ENCODE data around the gene SYF2.
A peak's percentile ranks its signal among the peaks of the same experiment; 100 is the strongest.
"Not testable (repeated sequence)": the region's sequence is repeated elsewhere in the genome, so short reads cannot be mapped to it uniquely, and the experiment has no call there.

The SYF2 gene

DNA sequence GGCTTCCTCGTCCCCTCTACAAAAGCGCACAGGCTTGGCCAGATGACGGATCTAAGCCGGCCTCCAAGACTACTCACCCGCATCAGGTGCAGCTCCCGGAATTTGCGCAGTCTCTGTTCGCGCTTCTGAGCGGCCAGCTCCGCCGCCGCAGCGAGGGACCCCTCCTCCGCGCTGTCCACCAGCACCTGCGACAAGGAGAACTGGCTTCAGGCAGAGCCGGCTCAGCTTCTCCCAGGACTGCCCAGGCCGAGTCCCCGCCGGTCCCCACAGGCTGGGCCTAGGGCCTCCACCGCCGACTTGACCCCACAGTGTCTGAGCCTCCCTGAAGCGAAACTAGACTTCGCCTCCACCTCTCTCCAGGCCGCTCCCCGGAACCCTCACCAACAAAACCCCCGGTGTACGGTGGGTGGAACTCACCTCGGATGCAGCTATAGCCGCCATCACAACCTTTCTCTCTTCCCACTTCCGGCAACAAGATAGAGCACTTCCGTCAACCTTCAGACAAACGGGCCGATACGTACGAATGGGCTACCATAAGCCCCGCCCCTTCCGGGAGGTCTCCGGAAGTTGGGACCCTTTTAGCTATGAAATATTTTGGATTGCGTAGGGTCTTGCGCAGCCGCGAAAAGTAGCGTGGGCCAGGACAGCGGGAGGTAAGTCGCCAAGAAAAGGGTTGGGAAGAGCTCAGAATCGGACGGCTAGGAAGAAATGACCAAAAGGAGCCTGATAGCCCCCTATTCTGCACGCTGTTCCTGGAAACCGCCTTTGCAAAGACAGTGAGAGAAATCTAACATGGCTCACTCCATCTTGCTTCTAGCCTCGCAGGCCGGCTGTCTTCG is at the start of gene SYF2:
Gene SYF2, minus strand, starts transcription at position 476 of the 839 bp plus-strand sequence. Its CDS starts 35 bp downstream, at position 441.
- peak; percentile 92 to 93 for DNase-seq

DNA sequence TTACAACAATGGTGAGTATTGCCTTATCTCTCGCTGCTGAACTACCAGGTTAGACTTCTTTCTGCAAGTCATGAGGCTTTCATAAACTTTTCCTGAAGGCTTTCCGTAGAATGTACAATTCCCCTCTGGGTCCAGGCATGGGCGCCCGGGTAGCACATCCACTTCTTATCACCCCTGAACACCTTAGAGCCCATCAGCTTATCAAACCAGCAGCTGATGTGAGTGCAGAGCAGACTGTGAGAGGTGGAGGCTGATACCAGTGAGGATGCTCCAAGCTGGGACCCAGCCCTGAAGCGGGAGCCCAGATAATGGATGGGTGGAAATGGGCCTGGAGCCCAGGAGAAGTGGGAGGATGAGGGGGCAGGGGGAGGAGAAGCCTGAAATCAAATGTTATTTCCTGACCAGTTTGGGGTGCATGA is 47.4 kb upstream of the SYF2 start:
- DNase-seq = not testable (repeated sequence)

DNA sequence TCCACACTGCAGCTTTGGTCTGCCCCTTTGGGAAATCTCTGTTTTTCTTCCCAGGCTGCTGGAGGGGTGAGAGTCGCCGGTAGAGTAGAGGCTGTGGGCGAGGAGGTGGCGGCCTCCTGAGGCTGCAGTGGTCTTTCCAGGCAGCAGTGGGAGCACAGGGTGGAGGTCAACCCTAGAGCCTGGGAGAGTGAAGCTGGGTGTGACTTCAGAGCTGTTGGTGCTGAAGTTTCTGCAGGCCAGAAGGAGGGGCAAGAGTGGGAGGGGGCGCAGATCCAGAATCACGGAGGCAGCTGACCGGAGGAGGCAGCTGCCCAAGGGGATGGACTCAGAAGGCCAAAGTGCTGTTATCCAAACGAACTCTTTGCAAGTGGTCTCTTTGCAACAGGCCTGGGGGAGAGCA is 46.5 kb upstream of the SYF2 start:
- DNase-seq = not testable (repeated sequence)

DNA sequence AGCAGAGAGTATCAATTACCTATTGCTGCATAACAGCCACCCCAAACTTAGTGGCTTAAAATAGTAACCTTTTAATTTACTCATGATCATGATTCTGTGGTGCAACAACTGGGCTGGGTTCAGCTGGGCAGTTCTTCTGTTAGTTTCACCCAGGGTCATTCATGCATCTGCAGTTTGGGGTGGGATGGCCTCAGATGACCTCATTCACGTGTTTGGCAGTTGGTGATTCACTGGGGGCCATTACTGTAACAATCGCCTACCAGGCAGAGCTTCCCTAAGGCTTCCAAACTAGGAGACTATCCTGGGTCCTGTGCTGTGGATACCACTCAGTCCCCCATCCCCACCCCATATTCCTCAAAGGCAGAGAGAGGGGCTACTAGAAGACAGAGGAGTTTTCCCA is 46.1 kb upstream of the SYF2 start:
- DNase-seq = not testable (repeated sequence)

DNA sequence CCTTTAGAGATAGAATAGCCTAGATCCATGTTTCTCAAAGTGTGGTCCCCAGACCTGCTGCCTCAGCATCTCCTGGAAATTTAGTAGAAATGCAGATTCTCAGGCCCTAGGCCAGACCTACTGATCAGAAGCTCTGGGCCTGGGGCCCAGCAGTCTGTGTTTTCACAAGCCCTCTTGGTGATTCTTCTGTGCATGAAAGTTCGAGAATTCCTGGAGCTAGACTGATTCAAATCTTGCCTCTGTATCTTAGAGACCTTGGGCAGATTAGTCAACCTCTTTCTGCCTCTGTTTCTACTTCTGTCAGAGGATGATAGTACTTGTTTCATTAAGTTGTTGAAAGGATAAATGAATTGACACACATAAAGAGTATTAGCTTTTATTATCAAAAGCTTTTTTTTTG is 45.0 kb upstream of the SYF2 start:
- DNase-seq = not testable (repeated sequence)

DNA sequence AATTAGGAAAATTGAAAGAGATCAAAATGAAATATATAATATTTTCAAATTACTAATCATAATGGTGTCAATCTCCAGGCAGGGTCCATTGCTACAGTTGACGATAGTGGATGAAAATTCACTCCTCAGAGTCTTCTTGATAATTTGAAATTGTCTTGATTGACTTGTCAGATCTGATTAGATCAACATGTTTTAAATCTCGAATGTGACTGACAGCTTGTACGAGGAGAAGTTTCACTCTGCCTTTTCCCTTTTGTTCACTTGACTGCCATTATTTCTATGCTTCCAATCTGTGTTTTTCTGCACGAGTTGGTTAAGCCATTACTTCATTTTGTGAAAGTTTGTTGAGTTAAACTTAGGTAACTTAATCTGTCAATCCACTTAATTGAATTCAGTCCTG is 43.3 kb upstream of the SYF2 start:
- DNase-seq = not testable (repeated sequence)

DNA sequence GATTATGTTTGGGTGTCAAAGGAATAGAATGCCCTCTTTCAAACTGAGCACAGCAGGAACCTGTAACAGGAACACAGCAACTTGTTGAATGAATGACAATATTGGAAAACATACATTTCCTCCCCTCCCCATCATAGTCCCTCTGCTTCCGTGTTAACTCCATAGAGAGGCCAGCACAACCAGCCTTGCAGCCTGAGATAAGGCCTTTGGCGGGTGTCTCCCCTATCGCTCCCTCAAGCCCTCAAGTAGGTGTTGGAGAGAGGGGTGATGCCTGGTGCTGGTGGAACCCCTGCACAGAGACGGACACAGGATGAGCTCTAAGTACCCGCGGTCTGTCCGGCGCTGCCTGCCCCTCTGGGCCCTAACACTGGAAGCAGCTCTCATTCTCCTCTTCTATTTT is 39.9 kb upstream of the SYF2 start, which contains the start of gene RHD:
Gene RHD, plus strand, starts transcription at position 272 of the 400 bp plus-strand sequence. Its CDS starts 39 bp downstream, at position 311.
- DNase-seq = not testable (repeated sequence)

DNA sequence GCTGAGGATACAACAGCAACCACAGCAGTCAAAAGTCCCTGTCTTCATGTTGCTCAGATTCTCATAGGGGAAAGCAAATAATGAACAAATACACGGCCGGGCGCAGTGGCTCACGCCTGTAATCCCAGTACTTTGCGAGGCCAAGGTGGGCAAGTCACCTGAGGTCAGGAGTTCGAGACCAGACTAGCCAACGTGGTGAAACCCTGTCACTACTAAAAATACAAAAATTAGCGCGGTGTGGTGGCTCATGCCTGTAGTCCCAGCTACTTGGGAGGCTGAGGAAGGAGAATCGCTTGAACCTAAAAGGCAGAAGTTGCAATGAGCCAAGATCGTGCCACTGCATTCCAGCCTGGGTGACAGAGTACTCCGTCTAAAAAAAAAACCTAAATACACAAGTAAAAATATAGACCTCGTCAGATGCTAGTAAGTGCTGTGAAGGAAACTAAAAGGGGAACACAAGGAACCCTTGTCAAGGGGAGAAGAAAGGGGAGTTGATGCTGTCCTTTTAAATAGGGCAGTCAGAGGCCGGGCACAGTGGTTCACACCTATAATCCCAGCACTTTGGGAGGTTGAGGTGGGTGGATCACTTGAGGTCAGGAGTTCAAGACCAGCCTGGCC is 36.0 kb upstream of the SYF2 start:
- not testable (repeated sequence) for DNase-seq

DNA sequence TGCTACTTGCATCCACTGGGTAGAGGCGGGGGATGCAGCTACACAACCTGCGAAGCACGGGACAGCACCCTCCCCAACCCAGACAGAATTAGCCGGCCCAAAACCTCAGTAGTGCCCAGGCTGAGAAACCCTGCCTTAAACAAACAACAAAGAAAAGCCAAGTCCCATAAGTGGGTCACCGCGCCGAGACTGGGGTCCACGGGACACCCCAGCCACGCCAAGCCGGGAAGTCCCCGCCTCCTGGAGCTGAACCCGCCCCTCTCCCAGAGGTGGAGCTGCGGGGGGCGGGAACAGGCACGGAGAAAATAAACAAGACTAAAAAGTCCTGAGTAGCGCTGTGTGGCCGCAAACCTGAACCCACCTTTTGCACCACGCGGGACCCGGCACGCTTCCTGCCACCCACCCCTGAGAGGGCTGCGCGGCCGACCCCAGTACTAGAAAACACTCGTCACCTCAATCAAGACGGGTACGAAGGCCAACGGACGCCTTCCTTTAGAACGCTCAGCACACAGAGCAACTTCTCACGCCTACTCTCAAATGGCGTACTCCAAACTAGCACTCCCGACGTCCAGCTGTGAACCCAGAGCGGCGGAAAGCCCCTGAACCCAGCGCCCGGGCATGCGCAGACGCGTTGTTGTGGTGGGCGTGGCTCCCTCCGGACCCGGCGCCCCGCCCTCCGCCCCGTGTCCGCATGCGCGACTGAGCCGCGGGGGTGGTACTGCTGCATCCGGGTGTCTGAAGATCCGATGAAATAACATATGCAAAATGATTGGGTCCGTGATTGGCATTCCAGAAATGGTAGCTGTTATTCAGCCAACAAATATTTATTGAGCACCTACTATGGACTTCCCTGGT is 35.2 kb upstream of the SYF2 start:
- peak; percentile 89 to 91 for DNase-seq

DNA sequence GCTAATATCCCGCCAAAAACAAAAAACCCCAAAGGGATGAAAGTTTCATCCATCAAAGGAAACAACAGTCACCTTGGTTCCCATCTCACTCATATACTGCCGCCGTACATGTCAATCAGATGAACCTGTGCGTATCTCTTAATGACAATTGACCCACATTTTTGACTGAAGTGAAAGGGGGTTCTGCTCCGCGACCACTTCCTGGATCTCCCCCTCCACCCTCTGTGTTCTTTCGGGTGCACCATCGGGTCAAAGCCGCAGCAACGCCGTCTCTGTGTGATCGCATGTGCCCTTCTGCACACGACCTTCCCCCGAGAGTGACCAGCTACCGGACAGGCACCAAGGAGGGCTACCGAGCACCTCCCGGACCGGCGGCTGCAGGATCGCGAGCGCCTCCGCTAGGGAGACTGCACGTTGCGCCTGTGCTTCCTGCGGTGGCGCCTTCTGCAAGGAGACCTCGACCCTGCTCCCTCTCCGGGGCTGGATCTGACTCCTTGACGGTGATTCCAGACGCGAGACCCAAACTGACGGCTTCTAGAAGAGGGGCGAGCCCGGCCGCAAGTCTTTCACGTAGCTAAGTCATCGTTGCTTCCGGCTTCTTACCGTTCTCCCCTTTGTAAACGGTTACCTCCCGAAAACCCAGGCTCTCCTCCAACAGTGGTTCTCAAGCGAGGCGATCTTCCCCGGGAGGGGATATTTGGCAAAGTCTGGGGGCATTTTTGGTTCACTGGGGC is 34.4 kb upstream of the SYF2 start:
- DNase-seq = peak in 1 of 2 donors; percentile 8

DNA sequence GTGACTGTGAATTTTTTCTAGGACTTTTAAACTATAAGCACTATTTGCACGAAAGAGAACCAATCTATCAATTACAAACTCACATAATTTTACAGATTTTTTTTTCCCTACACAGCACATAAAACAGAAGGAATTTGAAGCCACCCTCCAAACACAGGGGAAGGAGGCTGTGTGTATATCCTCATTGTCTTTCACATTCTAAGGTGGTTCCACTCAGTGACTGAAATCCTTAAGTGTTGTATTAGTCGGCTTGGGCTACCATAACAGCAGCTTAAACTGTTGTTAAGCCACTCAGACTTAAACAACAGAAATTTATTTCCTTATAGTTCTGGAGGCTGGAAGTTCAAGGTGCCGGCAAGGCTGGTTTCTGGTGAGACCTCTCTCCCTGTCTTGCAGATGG is 28.0 kb upstream of the SYF2 start:
- not testable (repeated sequence) for DNase-seq

DNA sequence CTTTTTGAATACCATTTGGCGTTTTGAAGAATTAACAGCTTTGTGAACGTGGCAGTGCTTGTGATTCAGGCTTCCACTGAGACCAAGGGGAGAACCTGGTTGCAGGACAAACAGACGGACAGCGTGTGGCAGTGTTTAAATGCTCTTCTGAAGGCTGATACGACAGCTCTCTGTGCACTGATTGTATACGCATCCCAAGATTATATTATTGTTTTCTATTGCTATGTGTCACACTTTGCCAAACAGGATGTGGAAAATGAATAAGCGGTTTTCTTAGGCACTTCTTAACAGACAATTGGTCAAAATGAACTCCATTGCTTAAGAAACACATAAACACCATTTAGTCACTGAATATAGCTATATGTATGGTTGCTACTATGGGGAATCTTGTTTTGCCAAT is 27.5 kb upstream of the SYF2 start:
- DNase-seq = not testable (repeated sequence)

DNA sequence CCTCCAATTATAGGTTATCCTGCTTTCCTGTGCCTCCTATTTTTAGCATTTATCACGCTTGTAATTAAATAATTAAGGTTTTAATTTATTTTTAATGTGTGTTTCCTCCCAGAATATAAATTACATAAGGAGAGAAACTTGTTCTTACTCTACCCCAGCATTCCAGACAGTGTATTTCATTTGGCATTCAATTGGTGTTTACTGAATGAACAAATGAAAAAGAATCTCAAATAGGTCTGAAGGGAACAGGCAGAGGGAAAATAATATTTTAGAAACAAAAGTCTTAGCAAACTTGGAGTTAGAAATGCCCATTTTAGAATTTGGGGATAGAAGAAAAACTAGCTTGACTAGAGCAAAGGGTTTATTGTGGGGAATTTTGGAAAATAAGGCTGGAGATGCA is 24.9 kb upstream of the SYF2 start:
- DNase-seq = no peak

DNA sequence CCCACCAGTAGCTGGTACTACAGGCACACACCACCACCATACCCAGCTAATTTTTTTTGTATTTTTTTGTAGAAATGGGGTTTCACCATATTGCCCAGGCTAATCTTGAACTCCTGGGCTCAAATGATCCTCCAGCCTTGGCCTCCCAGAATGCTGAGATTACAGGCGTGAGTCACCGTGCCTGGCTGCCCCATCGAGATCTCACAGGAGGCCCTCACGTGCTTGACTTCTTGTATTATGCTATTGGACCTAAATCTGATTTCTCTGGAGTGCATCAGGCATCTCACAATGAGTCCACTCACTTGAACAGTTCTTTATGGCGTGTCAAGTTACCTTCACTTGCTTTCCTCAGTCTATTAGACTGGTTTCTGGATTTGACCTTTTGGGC is 24.3 kb upstream of the SYF2 start:
- DNase-seq = no peak

DNA sequence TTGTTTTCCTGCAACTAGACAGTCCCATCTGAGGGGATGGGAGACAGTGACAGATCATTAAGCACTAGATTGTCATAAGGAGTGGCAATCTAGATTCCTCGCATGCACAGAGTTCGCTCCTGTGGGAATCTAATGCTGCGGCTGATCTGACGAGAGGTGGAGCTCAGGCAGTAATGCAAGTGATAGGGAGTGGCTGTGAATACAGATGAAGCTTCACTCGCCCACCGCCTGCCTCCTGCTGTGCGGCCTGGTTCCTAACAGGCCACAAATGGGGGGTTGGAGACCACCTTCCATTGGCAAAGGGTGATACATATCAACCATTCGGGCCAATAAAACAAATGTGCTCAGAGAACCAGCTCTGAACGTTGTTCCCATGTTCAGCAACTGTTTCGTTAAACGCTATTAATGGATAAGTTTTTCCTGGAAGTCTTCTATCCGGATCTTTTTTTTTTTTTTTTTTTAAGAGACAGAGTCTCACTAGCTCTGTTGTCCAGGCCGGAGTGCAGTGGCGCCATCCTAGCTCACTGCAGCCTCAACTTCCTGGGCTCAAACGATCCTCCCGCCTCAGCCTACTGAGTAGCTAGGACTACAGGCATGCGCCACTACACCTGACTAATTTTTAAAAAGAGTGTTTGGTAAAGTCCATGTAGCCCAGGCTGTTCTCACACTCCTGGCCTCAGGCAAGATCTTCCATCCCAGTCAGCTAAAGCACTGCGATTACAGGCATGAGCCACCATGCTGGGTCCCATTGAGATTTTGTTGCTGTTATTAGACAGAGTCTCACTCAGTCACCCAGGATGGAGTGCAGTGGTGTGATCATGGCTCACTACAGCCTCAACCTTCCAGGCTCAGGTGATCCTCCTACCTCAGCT is 23.6 kb upstream of the SYF2 start:
- no peak for DNase-seq

DNA sequence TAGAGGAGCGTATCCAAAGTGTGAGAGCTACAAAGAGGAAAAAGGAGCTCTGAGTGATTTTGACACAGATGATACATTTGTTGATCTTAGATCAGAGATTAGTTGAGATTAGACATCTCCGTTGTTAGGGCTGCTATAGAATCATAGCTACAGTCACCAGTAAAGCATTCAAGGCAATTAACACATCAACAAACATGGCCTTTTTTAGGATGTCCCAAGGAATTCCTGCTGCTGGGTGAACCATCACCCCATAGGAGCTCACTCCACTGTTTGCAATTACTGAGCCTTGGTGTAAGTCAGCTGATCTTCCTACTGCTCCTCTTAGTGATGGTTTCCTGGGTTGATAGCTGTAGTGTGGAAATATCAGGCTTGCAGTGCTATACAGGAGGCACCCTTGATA is 21.6 kb upstream of the SYF2 start:
- DNase-seq = no peak

DNA sequence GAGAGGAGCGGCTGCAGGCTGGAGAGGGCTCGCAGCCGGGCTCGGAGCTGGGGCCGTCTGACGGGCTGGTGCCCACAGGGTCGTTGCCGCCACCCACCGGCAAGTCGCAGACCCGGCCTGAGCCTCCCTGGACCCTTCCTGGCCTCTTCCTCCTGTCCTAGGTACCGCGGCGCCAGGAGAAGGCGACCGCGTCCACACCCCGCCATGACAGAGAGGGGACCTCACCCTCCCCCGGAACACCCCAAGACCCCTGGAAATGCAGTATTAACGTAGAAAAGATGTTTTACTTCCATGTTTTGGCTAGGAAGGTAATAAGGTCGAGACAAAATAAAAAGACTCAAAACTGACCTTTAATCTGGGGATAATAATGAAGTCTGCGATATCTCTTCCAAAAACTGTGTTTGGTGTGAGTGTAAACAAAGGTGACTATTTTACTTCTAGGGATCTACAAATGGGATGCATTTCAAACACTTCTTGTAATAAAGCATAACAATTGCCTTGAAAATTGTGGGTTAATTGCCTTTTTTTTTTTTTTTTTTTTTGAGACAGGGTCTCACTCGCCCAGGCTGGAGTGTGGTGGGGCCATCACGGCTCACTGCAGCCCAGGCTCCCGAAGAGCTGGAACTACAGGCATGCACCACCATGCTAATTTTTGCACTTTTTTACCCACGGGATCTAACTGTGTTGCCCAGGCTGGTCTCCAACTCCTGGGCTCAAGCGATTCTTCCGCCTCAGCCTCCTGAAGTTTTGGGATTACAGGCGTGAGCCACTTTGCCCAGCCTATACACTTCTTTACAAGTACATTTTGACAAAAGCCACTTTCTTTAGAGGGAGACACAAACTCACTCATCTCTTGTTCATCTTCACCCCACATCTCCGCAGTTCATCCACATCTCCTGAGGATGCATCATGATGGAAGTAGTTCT is 15.8 kb upstream of the SYF2 start:
- no peak for DNase-seq

DNA sequence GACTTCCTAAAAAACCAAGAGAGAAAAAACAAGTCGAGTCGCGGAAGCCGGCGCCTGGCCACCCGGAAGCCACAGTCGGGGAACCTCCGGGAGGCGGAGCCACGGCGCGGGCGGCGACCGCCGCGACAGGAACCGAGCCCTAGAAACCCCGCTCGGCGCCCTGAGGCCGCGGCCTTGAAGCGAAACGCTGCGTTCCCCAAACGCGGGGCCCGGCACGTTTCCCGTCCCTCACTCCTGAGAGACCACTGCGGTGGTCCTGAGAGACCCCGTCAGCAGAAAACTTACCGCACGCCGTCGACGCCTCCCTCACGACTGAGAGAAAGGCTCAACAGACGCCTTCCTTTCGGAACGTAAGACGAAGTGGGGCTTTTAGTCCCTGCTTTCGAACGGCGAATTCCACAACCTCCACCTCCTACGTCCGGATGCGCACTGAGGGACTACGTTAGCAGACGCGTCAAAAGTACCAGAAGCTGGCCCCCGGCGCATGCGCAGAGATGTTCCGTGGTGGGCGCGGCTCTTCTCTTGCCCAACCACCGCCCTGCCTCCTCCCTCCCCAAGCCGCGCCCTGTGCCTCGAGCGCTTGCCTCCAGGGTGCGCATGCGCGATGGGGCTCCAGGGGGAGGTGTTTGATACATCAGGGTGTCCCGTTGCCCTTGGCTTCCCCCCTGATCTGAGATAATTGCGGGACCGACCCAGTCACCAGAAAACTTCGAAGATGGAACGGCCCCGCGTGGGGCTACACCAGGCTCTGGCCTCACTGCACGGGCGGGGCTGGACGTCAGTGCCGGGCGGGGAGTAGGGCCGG is 14.9 kb upstream of the SYF2 start, which contains the start of gene RSRP1:
Gene RSRP1, minus strand, starts transcription at position 431 of the 805 bp plus-strand sequence. CDS start 491 bp downstream, outside the sequence.
- peak; percentile 100 for DNase-seq

DNA sequence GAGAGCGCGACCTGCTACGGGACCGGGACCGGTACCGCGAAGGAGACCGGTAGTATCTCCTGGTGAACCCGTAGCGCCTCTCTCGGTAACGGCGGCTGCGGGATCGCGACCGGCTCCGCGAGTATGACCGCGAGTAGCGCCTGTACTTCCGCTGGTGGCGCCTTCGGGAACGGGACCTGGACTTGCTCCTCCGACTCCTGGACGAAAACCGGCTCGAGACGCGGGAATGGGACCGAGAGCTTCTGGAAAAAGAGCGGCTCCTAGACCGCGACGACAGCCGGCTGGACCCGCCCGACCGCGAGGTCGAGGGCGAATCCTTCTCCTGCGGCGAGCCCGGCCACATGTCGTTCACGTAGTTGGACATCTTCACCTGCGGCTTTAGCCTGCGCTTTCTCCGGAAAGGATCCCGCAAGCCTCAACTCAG is 14.3 kb upstream of the SYF2 start:
- peak; percentile 8 to 37 for DNase-seq

All from CD4-positive, alpha-beta T cell treated with Interleukin-1 beta for 1 hour (primary cell).